SJSA1 (cell line): ENCODE measurements around the gene ZFAND4. TPM values are rescaled to one million over a fixed set of nuclear protein-coding genes. Genes with fewer than 3 reads are reported as not detected.
"Not testable (repeated sequence)": the region's sequence is repeated elsewhere in the genome, so short reads cannot be mapped to it uniquely, and the experiment has no call there.

Source experiments
- DNase-seq, 2 experiments: peaks; one replicate each; pipeline ENCODE4 v3.0.0-alpha.2; 2015 to 2020; ENCODE audit warnings: low spot score in 2 of 2, low read depth in 1 of 2
- H3K27ac ChIP-seq: fragments of 250-450 bp; sonication (Bioruptor Pico); 2 replicates; pipeline ENCODE4 v1.5.1; 2020; ENCODE audit warnings: mild to moderate bottlenecking, moderate library complexity
- H3K27me3 ChIP-seq: fragments of 250-450 bp; sonication (Bioruptor Pico); replicated peaks from 2 replicates; pipeline ENCODE4 v1.5.1; 2020; ENCODE audit warnings: mild to moderate bottlenecking, moderate library complexity
- H3K36me3 ChIP-seq: fragments of 250-450 bp; sonication (Bioruptor Pico); 2 replicates; pipeline ENCODE4 v1.5.1; 2020; ENCODE audit warnings: mild to moderate bottlenecking
- H3K4me1 ChIP-seq: fragments of 250-450 bp; sonication (Bioruptor Pico); replicated peaks from 2 replicates; pipeline ENCODE4 v1.6.1; 2021; ENCODE audit warnings: mild to moderate bottlenecking
- H3K4me3 ChIP-seq: fragments of 250-450 bp; sonication (Bioruptor Pico); 2 replicates; pipeline ENCODE4 v1.5.1; 2020; ENCODE audit warnings: mild to moderate bottlenecking
- H3K9me3 ChIP-seq: fragments of 250-450 bp; sonication (Bioruptor Pico); replicated peaks from 2 replicates; pipeline ENCODE4 v1.5.1; 2020; ENCODE audit warnings: mild to moderate bottlenecking
- total RNA-seq: library from RNA; depleted of rRNA; stranded (reverse); fragments of >200 nt; shearing (Covaris generic); gene quantifications from 2 replicates; pipeline ENCODE4 v1.2.3, GENCODE V29; 2014

ZFAND4 gene
- total RNA-seq, 1 experiment from 2014 or later, result 15.1 TPM

DNA sequence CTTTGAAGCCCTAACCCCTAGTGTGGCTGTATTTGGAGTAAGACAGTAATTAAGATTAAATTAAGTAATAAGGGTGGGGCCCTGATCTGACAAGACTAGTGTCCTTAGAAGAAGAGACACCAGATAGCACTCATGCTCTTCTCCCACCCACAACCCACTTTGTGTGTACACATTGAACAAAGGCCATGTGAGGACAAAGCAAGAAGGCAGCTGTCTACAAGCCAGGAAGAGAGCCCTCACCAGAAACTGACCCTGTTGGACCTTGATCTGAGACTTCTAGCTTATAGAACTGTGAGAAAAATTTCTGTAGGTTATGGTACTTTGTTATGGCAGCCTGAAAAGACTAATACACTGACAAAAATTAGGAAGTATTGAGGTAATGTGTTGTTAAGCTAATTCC lies 59.8 kb downstream of the ZFAND4 start:
- Histone ChIP-seq H3K4me1 (no peaks in the 10 kb centered on the region), H3K27me3 (no peaks in the 10 kb centered on the region), H3K36me3 (no peaks in the 10 kb centered on the region), H3K4me3 (no peak overlapping the region), H3K9me3 (no peaks in the 10 kb centered on the region), H3K27ac (no peak overlapping the region)
- no peak for DNase-seq

DNA sequence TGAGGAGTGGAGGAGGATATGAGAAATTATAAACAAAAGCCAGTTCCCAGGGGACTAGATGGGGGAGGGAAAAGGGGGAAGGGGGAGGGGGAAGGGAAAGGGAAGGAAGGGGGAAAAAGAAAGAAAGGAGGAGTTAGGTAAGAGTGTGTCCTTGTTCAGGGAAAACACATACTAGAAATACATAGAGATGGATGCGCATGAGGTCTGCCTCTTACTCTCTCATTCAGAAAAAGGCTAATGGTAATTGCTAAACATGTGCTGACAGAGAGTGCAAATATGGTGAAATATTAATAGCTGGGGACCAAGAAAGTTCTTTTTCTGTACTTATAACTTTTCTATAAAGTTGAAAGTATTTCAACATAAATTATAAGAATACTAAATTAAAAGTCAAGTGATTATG lies 64.5 kb downstream of the ZFAND4 start:
- H3K9me3 ChIP-seq, result no peaks in the 10 kb centered on the region
- H3K4me3 ChIP-seq, result no peak overlapping the region
- no peak for DNase-seq
- no peaks in the 10 kb centered on the region for H3K27me3 ChIP-seq
- no peak overlapping the region for H3K27ac ChIP-seq
- no peaks in the 10 kb centered on the region for H3K36me3 ChIP-seq
- H3K4me1 ChIP-seq, result no peaks in the 10 kb centered on the region

DNA sequence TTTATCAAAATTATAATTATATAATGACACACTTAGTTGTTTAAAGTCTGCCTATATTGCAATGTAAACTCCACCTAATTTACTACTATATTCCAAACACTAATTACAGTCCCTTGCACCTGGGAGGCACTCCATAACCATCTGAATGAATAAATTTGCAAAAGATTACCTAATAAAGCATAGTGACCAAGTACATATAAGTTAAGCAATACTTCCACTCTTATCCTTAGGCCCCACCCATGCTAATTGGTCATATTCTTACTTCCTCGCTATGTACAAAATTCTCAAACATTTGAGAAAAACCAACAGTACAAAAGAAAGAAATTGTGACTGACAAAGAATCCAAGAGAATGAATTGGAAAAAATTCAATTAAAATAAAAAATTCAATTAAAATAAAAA lies 65.3 kb downstream of the ZFAND4 start:
- H3K27ac ChIP-seq, result no peak overlapping the region
- H3K36me3 ChIP-seq, result no peaks in the 10 kb centered on the region
- H3K9me3 ChIP-seq, result no peaks in the 10 kb centered on the region
- H3K27me3 ChIP-seq, result no peaks in the 10 kb centered on the region
- H3K4me3 ChIP-seq, result no peak overlapping the region
- H3K4me1 ChIP-seq, result no peaks in the 10 kb centered on the region
- DNase-seq, result no peak

DNA sequence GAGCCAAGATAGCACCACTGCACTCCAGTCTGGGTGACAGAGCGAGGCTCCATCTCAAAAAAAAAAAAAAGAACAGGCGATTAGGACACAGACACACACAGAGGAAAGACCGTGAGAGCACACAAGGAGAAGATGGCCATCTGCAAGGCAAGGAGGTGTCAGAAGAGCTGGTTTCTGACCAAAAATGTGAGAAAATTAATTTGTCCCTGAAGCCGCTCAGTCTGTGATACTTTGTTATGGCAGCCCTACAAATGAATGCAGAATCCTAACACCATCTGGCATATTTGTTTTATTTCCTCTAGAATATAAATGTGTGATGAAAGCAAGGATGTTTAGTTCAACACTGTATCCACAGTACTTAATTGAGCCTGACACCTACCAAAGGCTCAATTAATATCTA lies 69.7 kb downstream of the ZFAND4 start:
- Histone ChIP-seq H3K9me3 (0 out of 2 replicates have a peak, but pooled peaks cover 3% of the 10 kb centered on the region), H3K27me3 (peaks cover 17% of the 10 kb centered on the region), H3K4me3 (no peak overlapping the region), H3K27ac (no peak overlapping the region), H3K36me3 (no peaks in the 10 kb centered on the region), H3K4me1 (no peaks in the 10 kb centered on the region)
- DNase-seq, result no peak

DNA sequence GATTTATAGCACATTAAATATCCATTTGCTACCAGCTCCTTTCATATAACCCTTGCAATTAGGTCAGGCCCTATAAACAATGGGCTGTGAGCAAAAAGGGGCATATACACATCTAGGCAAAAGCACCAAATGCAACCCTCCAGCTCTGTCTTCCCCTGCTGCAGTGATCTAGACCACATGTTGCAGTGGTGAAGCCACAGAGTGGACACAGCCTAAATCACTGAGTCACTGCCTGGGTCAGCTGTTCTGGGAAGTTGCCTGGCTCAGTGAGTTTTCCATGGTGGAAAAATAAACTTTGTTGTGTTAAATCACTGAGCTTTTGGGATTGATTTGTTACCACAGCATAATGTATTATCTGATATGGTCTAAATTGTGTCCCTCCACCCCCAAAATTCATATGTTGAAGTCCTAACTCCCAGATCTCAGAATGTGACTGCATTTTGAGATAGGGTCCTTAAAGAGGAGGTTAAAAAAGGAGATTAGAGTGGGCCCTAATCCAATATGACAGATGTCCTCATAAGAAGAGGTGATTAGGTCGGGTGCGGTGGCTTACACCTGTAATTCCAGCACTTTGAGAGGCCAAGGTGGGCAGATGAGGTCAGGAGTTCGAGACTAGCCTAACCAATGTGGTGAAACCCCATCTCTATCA lies 70.4 kb downstream of the ZFAND4 start:
- Histone ChIP-seq H3K4me3 (no peak overlapping the region), H3K9me3 (0 out of 2 replicates have a peak, but pooled peaks cover 3% of the 10 kb centered on the region), H3K27ac (no peak overlapping the region), H3K27me3 (peaks cover 17% of the 10 kb centered on the region), H3K36me3 (no peaks in the 10 kb centered on the region), H3K4me1 (no peaks in the 10 kb centered on the region)
- DNase-seq, result no peak

DNA sequence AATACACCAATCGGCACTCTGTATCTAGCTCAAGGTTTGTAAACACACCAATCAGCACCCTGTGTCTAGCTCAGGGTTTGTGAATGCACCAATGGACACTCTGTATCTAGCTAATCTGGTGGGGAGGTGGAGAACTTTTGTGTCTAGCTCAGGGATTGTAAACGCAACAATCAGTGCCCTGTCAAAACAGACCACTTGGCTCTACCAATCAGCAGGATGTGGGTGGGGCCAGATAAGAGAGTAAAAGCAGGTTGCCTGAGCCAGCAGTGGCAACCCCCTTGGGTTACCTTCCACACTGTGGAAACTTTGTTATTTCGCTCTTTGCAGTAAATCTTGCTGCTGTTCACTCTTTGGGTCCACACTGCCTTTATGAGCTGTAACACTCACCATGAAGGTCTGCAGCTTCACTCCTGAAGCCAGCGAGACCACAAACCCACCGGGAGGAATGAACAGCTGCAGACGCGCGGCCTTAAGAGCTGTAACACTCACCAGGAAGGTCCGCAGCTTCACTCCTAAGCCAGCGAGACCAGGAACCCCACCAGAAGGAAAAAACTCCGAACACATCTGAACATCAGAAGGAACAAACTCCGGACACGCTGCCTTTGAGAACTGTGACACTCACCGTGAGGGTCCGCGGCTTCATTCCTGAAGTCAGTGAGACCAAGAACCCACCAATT lies 71.2 kb downstream of the ZFAND4 start:
- H3K4me1 ChIP-seq, H3K36me3 ChIP-seq, H3K27ac ChIP-seq, H3K4me3 ChIP-seq, DNase-seq, H3K9me3 ChIP-seq: not testable (repeated sequence)
- H3K27me3 ChIP-seq, result peaks cover 17% of the 10 kb centered on the region

DNA sequence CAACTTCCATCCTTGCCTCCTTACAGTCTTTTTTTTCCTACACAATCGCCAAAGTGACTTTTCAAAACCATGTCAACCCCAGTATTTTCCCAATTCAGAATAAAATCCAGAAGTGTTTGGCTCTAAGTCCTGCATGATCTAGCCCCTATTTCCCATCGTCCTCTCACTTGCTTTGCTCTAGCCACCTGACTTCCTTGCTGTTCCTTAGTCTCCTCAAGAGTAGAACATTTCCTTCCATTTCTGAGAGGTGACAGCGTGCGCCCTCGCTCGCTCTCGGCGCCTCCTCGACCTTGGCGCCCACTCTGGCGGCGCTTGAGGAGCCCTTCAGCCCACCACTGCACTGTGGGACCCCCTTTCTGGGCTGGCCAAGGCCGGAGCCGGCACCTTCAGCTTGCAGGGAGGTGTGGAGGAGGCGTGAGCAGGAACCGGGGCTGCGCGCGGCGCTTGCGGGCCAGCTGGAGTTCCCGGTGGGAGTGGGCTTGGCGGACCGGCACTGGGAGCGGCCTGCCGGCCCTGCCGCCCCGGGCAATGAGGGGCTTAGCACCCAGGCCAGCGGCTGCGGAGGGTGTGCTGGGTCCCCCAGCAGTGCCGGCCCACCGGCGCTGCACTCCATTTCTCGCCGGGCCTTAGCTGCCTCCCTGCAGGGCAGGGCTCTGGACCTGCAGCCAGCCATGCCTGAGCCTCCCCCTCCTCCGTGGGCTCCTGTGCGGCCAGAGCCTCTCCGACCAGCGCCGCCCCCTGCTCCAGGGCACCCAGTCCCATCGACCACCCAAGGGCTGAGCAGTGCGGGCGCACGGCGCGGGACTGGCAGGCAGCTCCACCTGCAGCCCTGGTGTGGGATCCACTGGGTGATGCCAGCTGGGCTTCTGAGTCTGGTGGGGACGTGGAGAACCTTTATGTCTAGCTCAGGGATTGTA lies 72.0 kb downstream of the ZFAND4 start:
- H3K27ac ChIP-seq, H3K4me3 ChIP-seq, H3K36me3 ChIP-seq, H3K4me1 ChIP-seq, DNase-seq, H3K9me3 ChIP-seq: not testable (repeated sequence)
- H3K27me3 ChIP-seq, result peaks cover 17% of the 10 kb centered on the region

DNA sequence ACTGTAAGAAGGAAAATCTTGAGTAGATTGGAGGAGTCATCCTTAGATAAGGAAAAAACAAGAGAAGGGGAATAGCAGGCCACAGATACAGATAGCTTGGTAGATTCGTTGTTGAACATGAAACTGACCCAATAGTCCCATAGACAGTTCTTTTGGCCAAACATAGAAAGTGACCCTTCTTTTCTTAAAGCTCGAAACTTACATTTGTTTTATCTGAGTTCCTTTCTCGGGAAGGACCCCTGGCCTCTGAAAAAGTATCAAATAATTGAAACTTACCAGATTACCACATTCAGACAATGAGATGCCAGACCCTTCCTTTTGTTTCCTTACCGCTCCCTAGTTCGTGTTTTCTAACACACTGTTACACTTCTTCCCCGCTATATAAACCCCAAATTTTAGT lies 72.9 kb downstream of the ZFAND4 start:
- peaks cover 5% of the 10 kb centered on the region for H3K4me1 ChIP-seq
- no peak overlapping the region for H3K27ac ChIP-seq
- 0 out of 2 replicates have a peak, but pooled peaks cover 3% of the 10 kb centered on the region for H3K9me3 ChIP-seq
- H3K27me3 ChIP-seq, result peaks cover 17% of the 10 kb centered on the region
- DNase-seq, result no peak
- no peaks in the 10 kb centered on the region for H3K36me3 ChIP-seq
- H3K4me3 ChIP-seq, result no peak overlapping the region

DNA sequence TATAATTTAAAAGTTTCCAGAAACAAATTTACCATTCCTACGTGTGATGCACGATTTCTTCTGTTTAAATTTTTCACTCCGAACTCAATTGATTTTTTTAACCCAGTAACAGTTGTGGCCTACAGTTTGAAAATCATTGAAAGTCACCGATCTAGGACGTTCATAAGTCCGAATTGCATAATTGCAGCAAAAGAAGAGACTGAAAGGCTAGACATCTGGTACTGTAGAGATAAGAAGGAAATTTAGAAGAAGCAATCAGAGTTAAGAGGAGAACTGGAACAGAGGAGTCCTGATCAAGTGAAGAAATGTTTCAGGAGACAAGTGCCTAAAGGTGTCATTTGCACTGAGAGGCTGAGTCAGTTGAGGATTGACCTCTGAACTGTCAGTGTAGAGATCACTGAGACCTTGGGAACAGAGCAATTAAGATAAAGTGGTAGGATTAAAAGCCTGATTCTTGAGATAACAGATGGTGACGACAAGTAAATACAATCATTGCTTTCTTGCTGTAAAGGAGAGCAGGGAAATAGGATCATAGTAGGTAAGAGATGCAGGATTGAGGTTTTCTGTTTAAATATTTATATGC lies 73.5 kb downstream of the ZFAND4 start:
- no peak overlapping the region for H3K27ac ChIP-seq
- H3K36me3 ChIP-seq, result no peaks in the 10 kb centered on the region
- H3K4me3 ChIP-seq, result no peak overlapping the region
- 0 out of 2 replicates have a peak, but pooled peaks cover 3% of the 10 kb centered on the region for H3K9me3 ChIP-seq
- H3K4me1 ChIP-seq, result peaks cover 5% of the 10 kb centered on the region
- DNase-seq, result no peak
- H3K27me3 ChIP-seq, result peaks cover 17% of the 10 kb centered on the region

DNA sequence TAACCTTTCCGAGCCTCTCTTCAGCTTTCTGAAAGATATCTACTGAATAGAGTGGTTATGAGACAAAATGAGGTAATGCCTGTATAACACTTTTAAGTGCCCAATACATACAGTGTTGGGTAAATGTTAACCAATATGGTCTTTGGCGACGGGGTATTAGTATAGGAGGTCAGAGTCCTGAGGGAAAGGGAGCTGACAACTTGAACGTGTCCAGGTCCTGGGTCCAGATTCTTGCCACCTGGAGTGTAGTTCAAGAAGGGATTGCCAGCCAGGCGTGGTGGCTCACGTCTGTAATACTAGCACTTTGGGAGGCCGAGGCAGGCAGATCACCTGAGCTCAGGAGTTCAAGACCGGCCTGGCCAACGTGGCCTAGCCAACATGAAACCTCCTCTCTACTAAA lies 76.0 kb downstream of the ZFAND4 start:
- no peak for DNase-seq
- Histone ChIP-seq H3K36me3 (no peaks in the 10 kb centered on the region), H3K27ac (no peak overlapping the region), H3K27me3 (peaks cover 20% of the 10 kb centered on the region), H3K4me3 (no peak overlapping the region), H3K9me3 (0 out of 2 replicates have a peak, but pooled peaks cover 3% of the 10 kb centered on the region), H3K4me1 (peaks cover 5% of the 10 kb centered on the region)

DNA sequence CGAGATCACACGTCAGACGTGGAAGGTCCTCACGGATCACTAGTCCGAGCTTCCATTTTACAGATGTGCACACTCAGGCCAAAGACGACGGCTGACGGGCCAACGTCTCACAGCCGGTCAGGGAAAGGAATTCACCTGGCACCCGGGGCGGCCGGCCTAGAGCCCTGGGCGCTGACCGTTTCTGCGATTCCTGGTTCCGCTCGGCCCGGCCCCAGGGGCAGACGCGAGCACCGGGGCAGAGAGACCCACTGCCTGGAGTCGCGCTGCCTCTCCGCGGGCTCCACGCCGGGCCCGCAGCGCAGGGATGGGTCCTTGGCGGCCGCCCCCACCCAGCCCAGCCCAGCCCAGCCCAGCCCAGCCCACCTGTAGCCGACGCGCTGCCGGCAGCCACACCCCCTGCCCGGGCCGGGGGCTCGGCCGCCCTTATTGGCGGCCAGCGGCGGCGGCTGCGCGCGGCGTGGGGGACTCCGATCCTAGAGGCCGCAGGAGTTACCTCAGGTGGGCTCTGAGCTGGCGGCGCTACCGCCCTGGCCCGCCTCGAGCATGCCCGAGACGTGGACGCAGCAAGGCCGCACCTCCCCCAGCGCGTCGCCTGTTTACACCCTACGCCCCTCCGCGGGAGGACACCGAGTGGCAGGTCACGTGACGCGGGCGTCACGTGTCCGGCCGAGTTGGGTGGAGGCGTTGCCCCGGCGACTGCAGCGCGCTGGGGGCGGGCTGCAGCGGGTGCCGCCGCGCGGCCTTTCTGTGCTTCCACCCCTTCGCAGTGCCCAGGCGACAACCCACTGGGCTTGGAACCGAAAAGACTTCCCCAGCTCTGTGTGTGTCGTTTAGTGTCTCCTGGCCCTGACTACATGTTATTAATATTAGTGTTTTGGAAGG lies 78.1 kb downstream of the ZFAND4 start:
- Histone ChIP-seq H3K36me3 (no peaks in the 10 kb centered on the region), H3K27me3 (peaks cover 11% of the 10 kb centered on the region; the same call in 1 of the 2 replicates), H3K27ac (no peak overlapping the region)

DNA sequence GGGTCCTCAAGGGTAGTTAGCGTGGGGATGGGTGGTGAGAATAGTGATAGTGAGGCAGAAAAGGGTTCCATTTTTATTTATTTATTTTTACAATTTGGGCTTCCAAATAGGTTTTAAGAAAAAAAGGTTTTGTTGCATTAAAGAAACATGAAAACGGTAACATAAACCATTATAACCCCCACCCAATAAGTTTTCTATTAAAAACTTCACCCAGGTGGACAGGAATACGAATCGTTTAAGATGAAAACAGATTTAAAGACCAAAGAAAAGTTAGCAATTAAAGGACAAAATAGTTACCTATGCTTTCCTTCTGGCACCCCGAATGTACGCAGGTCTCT lies 78.7 kb downstream of the ZFAND4 start:
- no peaks in the 10 kb centered on the region for H3K9me3 ChIP-seq
- peak overlapping the region; percentile 72 for H3K4me3 ChIP-seq
- peaks cover 5% of the 10 kb centered on the region for H3K4me1 ChIP-seq
- DNase-seq, result peak in 1 of 2 experiments; percentile 2
- no peak overlapping the region for H3K27ac ChIP-seq
- H3K27me3 ChIP-seq, result 0 out of 2 replicates have a peak, but pooled peaks cover 6% of the 10 kb centered on the region
- H3K36me3 ChIP-seq, result no peaks in the 10 kb centered on the region

More for the DNA sequence above, 78.1 kb downstream of the ZFAND4 start:
- peaks cover 5% of the 10 kb centered on the region for H3K4me1 ChIP-seq
- H3K4me3 ChIP-seq, result peak overlapping the region; percentile 72
- peak; percentile 89 for DNase-seq
- no peaks in the 10 kb centered on the region for H3K9me3 ChIP-seq

DNA sequence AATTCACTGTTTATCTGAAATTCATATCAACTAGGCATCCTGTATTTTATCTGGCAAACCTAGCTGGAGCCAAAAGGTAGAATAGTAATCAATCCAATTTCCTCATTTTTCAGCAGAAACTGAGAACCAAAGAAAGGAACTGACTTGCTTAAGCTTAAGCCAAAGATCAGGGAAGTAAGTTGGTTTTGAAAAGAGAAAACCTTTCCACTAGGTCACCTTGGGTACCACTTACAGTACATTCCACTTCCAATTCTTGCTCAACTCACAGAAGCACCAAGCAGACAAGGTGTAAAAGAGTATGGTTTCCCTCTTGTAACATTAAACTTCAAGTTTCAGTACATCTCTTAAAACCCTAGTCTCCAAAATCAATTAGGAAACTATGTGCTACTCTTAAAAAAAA lies 79.6 kb downstream of the ZFAND4 start:
- DNase-seq, result no peak
- Histone ChIP-seq H3K4me3 (no peak overlapping the region), H3K27ac (no peak overlapping the region), H3K9me3 (no peaks in the 10 kb centered on the region), H3K36me3 (no peaks in the 10 kb centered on the region), H3K27me3 (0 out of 2 replicates have a peak, but pooled peaks cover 3% of the 10 kb centered on the region), H3K4me1 (peaks cover 5% of the 10 kb centered on the region)
